Spleen (tissue), 7 donors: Measurements from ENCODE around the gene STAT3.

ENCODE experiments used
- CTCF ChIP-seq, 11 experiments: fragments of 200-600 bp in 7 of 11; fragments of 450-650 bp in 4 of 11; sonication (generic) in 4 of 11; IDR thresholded peaks in 8 of 11; conservative IDR thresholded peaks in 3 of 11; 1 replicate in 7 of 11; 2 replicates in 4 of 11; pipeline versions ENCODE4 v1.4.0 to v1.8.0; 2016 to 2021; ENCODE audit warnings: antibody characterized with exemption in 11 of 11, inconsistent platforms in 4 of 11, mild to moderate bottlenecking in 1 of 11
- POLR2A ChIP-seq, 3 donors: fragments of 450-650 bp; IDR thresholded peaks; one replicate each; pipeline ENCODE4 v1.5.1; 2017; ENCODE audit warnings: antibody characterized with exemption in 3 of 3, mild to moderate bottlenecking in 1 of 3
- POLR2AphosphoS5 ChIP-seq, 3 donors: sonication (generic); formaldehyde crosslinking; IDR thresholded peaks; one replicate each; pipeline ENCODE4 v1.5.1; 2017; ENCODE audit warnings: antibody characterized with exemption in 3 of 3
- donor health status: DM: no; HTN: no; CAD: no; lungs with moderate emphysema.
- donor health status: DM: no; HTN: no; CAD: no.
- donor health status: DM: no; HTN: no; CAD: no.

- TF ChIP-seq CTCF (IDR thresholded peaks at IDR 0.05 in 8 of 11, conservative IDR thresholded peaks at IDR 0.05 in 3 of 11) (no peak), POLR2AphosphoS5 (IDR thresholded peaks at IDR 0.05) (no peak), POLR2A (IDR thresholded peaks at IDR 0.05) (no peak)
Measured at GRCh38 chr17:42273474-42274252, 114.6 kb downstream of the STAT3 start.
